Amygdala (tissue), 56 donors: ENCODE data around the gene PRPF40B.
"Not testable (repeated sequence)": the region's sequence is repeated elsewhere in the genome, so short reads cannot be mapped to it uniquely, and the experiment has no call there.

Experiments
- DNase-seq, 56 donors: peaks; one replicate each; lab custom pipeline; 2025; lab: John Stamatoyannopoulos, UW

Gene PRPF40B

DNA sequence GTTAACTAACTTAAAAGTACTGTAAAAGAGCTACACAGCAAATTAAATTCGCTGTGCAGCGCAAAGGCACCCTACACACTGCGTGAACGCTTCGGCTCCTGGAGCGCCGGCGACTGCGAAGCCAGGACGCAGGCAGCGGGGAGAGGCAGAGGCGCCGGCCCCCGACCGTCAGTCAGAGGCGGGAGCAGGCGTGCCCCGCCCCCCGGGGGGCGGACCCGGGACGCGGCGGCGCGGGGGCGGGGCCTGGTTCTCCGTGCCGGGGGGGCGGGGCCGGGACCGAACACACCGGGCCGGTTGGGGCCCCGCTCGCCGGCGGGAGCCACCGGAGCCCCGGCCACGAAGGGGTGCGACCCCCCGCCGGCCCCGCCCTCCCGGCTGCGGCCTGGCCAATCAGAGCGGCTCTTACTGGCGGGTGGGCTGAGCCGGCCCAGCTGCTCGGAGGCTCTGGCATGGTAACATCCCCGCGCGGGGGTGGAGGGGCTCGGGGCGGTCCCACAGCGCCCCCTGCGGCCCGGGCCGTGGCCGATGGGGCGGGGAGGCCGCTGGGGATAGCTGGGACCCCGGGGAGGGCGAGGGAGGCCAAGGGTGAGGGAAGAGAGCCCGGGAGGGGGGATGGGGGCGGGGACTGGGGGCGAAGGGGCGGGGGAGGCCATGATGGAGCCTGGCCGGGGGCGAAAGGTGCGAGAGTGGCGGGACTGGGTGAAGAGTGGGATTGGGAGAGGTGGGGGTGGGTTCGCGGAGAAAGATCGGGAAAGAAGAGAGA is at the start of gene PRPF40B:
Gene PRPF40B (plus strand): TSS at position 420 of the 763 bp plus-strand sequence. CDS start 30 bp downstream, at position 450.
- DNase-seq, result peak in 54 of 56 donors; percentile 47 to 95 (median 82)

DNA sequence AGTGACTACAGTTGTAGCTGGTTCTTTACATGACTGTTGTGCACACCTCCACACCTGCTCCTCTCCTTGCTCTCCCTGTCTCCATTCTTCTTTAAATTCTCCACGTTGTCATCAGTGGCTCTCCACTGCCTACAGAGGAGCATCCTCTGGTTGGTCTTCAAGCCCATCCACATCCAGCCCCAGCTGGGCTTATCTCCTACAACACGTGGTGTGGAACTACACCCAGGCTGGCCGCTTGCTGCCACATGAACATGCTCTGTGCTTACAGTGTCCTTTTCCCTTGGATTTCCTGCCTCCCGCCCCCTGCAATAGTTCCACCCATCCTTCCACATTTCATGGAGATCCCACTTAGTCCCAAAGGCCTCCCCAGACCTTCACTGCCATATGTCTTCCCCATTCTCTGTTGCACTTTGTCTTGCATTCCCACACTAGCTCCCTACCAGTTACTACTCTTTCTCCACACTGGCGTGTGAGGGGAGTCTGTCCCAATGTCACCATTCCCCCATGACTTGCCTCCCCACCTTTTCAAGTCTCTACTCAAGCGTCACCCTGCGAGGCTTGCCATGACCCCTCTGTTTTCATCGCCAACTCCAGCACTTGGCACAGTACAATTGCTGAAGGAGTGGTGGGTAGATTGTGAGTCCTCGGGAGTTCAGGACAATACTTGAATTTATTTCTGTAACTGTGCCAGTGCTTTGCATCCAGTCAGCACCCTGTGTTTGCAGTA is 45.6 kb upstream of the PRPF40B start:
- DNase-seq, result no peak

DNA sequence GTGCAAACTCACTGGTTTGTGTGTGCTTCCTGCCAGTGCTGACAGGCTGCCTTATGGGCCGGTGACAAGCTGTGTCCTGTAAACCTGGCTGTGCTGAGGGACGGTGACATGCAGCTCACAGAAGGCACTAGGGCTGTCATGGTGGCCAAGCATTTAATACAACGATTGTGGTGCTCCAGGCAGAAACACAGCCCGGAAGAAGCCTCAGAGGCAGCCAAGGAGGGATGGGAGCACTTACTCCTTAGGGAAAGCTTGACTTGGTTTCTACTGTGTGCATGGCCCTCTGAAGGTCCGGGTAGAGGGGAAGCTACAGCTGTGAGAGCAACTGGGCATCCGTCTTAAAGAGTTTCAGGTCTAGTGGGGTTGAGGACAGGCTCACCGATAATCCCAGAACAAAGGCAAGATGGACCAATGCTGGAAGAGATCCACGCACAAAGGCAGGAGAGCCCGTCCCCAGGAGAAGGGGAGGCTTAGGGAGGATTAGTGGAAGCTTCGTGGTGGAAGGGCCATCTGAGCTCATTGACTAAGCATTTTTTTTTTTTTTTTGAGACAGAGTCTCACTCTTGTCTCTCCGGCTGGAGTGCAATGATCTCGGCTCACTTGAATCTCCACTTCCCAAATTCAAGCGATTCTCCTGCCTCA is 44.8 kb upstream of the PRPF40B start:
- no peak for DNase-seq

DNA sequence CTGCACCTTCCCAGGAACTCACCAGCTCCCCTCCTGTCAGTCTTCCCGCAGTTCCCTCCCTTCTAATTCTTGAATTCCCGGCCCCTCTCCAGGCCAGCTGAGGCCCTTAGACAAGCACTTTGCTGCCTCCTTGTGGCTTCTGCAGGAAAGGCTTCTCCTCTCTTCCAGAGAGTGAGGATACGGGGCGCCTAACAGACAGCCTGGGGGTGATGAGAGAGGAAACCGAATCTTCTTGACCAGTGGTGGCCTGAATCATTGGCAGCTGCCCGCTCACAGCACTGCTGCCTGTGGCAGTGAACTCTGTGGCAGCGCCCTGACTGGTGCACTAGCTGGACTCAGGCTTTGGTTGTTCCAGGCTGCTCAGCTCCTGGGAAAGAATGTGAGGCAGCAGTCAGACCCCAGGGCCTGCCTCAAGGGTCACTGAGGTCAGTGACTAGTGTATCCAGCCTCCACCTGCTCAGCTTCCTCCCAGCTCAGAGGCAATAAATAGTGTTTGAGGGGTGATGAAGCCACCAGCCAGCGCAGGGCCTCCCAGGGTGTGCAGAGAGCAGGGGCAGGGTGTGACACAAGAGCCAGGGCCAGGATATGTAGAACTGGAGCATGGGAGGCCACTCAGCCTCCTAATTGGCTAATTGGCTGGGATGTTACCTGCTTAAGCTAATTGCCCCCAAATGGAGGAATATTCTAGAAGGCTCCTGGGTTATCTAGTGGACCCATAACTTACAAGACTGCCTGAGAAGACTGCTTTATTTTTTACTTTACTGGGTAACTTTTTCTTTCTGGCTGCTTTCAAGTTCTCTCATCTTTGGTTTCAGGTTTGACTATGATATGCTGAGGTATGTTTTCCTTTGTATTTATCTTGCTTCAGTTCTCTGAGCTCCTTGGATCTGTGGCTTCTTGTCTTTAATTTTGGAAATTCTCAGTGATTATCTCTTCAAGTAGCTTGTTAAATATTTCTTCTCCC is 42.5 kb upstream of the PRPF40B start:
- DNase-seq, result peak in 49 of 56 donors; percentile 6 to 84 (median 54)

DNA sequence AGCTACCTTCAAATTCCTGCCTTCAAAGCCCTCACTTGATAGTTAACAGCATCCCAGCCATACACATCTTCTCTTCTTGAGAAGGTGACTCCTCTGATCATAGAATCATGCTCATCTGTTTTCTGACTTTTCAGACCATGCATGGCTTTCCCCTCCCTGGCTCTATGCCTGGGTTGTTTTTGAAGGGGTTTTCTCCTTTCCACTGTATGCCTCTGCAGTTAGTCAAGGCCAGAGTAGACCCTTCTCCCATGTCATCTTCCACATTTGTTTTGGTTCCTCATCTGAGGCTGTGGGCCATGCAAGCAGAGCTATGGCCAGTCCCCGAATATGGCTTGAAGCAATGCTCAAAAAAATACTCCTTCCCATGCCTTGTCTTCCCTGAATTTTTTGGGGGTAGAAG is 41.2 kb upstream of the PRPF40B start:
- DNase-seq, result no peak

DNA sequence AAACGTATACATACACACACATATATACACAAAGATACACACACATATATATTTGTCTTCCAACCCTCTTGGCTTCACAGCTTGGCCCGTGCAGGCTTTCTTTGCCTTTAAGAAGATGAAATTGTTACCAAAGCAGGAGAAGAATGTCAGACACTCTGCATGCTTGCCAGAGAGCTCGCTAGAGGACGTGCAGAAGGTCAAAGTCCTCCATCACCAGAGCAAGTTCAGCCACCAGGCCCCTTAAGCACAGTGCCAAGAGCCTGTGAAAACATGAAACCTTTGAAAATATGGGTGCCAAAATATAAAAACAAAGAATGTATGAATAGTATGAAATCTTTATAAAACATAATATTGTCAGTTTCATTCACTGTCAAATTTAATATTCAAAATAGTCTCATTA is 40.5 kb upstream of the PRPF40B start:
- DNase-seq, result no peak

DNA sequence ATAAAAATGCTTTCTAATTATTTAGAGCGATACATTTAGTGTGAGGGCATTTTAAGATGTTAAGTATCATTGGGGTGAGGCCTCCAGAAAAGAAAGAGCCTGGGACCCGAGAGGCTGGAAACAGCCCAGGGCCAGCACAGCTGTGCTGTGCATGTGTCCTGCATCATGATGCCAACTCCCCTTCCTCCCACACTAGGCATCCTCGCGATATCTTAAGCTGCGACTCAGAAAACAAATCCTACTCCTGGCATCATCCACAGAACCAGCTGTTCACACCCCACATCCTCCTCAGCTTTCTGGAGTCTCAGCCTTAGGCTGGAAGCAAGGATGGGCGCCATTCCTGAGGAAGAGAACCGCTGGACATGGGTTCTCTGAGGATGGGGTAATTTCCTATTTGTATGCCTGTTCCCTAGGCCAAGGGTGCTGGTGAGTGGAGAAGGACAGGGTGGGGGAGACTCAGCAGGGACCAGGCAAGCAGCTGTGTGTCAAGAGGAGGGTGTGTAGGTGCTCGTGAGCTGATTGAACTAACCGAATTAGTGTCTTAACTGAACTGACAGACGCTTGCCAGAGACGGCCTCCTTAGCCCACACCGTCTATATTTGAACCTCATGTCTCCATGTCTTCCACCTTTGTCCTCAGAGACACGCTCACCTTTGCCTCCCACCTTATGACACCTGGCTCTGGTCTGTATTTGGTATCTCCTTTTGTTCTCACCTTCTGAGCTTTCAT is 39.8 kb upstream of the PRPF40B start:
- DNase-seq, result peak in 18 of 56 donors; percentile 11 to 39 (median 24)

DNA sequence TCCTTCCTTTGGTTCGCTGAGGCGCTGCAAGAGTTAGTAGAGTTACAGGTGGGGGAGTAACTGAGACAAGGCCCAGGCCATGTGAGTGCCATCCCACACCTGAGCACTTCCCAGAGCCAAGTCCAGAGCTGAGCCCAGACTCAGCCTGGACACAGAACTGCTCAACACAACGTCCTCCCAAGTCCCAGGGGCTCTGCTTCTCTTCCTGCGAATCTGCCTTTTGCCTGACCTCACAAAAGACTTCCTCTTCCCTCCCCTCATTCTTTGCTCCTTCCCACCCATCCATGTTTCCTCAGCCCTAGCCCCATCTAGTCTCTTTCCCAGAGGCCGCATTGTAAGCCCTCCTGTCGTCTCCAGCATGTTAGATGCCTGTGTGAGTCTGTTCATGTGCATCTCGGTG is 38.8 kb upstream of the PRPF40B start:
- DNase-seq, result no peak

DNA sequence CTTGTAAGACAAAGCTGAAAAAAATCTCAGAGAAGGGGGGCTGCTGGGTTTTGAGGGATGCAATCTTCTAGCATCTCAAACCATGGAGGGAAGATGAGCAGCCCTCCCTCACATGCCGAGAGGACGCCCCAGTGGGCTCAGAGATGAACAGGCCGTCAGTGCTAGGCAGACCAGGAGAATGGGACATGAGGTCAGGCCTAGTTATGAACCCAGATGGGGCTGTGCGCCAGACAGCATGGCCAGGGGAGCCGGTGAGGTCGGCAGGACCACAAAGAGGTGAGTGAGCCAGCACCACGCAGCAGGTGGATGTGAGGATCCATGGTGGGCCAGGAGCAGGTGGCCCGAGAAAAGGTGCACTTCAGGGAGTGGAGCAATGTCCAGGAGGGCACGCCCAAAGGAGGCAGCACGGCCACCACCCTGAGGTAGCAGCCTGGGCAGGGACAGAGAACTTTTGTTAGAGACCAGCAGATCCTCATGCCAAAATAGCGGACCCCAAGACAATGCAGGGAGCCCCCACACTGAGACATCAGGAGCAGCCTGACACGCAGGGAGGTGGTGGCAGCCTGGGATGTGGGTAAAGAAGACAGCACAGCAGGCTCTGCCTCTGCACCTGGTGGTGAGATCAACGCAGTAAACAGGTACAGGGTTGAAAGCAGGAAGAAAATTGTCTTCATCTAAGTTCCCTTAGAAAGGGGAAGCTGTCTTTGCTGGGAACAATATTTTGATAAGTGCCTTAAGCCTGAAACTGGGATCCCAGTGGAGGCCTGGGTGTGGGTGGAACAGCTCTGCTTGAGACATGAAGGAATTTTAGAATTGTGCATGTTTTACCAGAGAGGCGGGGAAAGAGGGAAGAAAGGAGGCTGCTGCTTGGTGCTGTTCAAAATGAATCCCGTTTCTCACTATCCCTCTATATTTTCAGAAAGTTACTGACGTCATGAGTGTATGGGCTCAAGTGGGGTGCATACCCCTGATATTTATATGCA is 37.6 kb upstream of the PRPF40B start:
- no peak for DNase-seq

DNA sequence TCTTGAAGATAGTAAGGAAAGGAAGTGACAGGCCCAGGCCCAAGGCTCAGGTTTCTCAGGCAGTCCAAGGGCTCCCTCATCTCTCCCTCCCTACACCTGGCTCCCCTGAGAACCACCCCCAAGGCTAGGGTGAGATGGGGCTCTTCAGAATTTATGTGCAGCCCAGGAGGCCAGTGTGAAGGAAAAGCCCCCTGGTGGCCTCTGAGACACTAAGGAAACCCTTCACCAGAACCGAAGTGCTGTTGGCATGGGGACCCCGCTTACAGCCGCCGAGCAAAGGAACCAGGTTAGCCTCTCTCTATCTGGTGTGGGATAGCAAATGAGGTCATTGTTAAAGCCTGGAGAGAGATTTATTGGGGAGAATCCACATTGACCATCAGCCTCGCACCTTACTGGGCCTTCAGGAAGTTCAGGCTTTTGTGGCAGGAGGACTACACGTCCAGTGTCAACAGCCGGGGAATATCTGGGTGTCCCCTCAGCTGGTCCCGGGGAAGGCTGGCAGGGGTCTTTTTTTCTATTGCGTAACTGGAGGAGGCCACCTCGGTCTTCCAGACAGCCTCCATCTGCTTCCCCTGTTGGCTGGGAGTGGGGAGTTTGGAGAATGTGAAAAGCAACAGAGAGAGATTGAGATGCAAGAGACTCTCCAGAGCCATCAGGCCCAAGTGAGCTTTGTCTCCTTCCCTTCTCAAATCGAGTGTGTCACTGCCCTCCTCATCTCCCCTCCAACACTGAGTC is 36.0 kb upstream of the PRPF40B start:
- DNase-seq, result no peak

DNA sequence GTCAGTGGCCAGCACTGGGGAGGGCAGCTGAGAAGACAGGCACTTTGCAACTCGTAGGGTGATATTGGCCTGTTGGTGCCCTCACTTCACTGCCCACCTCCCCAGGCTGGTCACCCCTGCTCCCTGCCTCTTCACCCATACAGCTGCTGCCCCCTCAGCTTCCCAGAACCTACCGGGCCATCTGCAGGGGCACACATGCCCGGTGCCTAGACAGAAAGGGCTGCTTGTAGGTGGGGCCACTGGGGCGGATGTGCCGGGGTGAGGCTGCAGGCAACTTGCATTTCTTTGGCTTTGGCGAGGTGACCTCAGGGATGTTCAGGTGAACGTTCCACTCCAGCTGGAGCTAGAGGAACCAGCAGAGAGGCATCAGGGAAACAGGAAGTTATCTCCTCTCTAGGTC is 35.1 kb upstream of the PRPF40B start:
- no peak for DNase-seq

DNA sequence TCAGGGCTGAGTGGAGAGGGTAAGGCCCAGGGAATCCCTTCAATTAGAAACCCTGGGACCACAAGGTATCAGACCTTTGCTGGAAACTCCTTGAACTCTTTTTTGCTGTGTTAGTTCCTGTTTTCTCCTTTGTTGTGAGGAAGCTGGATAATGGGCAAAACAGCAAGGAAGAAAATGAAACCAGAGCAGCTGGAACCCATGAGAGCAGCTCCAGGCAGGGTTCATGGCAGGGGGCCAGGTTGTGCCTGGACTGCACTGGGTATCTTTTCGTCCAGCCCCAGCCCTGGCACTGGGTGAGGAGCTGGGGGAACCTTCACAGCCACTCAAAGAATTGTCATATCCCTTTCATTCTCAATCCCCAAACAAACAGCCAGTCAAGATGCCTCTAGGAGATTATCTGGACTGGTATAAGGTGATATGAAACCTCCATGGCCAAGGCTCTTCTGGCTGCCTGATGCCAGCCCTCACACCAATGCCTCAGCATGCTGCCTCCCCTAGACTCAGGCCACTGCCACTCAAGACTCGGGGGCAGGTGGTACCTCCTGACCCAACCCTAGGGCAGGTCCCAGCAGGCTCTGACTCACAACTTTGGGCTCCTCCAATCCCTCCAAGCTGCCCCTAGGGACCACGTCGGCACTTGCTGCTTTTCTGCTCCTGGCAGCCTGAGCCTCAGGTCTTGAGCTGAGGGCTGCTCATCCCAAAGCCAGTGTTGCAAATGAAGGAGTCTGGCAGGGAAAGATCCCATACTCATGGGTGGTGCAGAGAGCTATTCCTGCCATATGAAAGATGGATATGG is 34.4 kb upstream of the PRPF40B start:
- peak in 5 of 56 donors; percentile 5 to 17 (median 10) for DNase-seq

DNA sequence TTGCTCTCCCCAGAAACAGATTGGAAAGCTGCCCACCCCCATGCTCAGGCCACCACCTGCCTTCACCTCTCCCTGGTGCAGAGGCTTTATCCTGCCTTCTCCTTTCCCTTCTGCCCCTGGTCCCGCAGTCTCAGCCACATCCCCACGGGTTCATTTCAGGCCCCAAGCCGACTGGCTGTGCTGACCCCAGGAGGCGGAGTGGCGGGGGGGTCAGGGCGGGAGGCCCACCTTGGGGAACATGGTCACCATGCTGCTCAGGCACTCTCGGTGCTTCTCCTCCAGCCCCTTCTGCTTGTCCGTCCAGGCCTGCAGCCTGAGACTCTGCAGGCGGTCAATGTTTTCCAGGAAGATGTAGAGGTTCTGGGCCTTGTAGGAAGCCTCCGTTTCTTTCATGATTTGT is 24.8 kb upstream of the PRPF40B start:
- DNase-seq, result no peak

DNA sequence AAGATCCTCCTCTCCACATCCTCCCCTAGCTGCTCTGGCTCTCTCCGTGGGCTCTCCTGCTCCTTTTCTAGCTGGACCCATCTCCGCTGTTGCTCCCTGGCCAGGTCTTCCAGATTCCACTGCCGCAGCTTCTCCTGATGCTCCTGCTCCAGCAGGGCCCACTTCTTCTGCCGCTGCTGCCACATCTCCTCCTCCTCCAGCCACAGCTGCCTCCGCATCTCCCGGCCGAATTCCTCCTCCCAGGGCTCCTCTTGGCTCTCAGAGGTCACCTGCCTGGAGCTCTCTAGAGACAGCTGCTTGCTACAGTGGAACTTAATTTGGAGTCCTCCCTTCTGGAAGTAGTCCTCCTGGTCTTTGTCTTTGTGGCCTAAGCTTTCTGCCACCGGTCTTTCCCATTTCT is 23.4 kb upstream of the PRPF40B start:
- DNase-seq, result no peak

DNA sequence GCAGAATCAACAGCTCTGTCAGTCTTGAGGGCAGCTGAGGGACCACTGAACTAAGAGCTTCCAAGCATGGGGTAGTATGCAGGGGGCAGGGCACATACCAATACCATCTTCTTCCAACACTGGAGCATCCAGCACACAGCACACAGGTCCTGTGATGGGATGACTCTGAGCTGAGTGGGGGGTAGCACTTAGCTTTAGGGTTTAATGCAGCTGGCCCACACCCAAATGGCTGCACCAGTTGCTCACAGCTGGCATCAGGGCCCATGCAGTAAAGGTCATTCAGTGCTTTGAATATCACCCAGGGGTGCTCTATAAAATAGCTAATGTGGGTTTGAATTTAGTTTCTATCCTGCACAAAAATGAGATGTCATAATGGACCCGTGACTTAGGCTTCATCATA is 19.6 kb upstream of the PRPF40B start:
- DNase-seq, result no peak

DNA sequence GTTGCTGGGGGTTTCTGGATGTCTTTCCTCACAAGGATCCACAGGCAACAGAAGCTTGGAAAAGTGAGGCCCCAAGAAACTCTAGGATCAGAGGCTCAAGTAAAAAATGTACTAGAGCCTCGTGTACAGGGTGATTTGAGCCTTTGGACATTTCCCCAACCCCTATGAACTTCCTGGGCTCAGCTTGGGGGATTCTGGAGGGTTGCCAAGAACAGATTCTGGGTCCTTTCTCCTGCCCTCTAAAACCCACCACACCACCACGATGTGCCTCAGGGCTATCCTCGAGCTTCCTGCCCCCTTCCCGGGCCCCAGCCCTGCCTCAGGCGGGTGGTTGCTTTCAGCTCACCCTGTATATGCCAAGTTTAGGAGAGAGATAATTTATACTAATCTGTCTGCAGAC is 18.5 kb upstream of the PRPF40B start:
- DNase-seq, result no peak

DNA sequence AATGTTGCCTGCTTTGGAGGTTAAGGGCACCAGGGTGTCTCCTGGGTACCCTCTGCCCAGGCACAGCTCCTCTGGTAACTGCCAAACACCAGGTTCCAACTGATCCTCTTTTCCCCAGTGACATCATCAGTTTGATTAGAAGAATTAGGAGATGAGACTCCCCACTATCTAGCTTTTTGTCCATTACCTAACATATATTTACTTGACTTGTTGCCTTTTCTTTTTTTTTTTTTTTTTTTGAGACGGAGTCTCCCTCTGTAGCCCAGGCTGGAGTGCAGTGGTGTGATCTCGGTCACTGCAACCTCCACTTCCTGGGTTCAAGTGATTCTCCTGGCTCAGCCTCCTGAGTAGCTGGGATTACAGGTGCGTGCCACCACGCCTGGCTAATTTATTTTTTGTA is 17.8 kb upstream of the PRPF40B start, which contains the start of gene FAM186B:
Gene FAM186B (minus strand): TSS at position 101 of the 400 bp plus-strand sequence. CDS start 162 bp downstream, outside the sequence.
- not testable (repeated sequence) for DNase-seq
